Activated CD4-positive, alpha-beta T cell treated with anti-CD3 and anti-CD28 coated beads, Interleukin-2, amount 50 U/mL, for 1 hour (primary cell): ENCODE measurements around the gene INPP5A.
"Not testable (repeated sequence)": the region's sequence is repeated elsewhere in the genome, so short reads cannot be mapped to it uniquely, and the experiment has no call there.

Experiments used
- DNase-seq: peaks from one replicate; pipeline ENCODE4 v3.0.0-alpha.2; 2020

INPP5A gene

GRCh38 chr10:132550366-132551092, 12.9 kb downstream of the INPP5A start:
- no peak for DNase-seq

GRCh38 chr10:132551093-132551807, 13.7 kb downstream of the INPP5A start:
- DNase-seq = no peak

- DNase-seq = no peak
Observed at GRCh38 chr10:132551808-132552130, 14.2 kb downstream of the INPP5A start.

DNA sequence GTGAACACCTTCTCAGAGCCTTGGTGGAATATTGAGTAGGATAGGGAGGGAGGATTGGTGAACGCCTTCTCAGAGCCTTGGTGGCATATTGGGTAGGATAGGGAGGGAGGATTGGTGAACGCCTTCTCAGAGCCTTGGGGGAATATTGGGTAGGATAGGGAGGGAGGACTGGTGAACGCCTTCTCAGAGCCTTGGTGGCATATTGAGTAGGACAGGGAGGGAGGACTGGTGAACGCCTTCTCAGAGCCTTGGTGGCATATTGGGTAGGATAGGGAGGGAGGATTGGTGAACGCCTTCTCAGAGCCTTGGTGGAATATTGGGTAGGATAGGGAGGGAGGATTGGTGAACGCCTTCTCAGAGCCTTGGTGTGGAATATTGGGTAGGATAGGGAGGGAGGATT, 15.0 kb downstream of the INPP5A start:
- DNase-seq = not testable (repeated sequence)

DNA sequence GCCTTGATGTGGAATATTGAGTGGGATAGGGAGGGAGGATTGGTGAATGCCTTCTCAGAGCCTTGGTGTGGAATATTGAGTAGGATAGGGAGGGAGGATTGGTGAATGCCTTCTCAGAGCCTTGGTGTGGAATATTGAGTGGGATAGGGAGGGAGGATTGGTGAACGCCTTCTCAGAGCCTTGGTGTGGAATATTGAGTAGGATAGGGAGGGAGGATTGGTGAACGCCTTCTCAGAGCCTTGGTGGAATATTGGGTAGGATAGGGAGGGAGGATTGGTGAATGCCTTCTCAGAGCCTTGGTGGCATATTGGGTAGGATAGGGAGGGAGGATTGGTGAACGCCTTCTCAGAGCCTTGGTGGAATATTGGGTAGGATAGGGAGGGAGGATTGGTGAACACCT, 16.0 kb downstream of the INPP5A start:
- not testable (repeated sequence) for DNase-seq

- no peak for DNase-seq
Observed at GRCh38 chr10:132554053-132554990, 16.7 kb downstream of the INPP5A start.

DNA sequence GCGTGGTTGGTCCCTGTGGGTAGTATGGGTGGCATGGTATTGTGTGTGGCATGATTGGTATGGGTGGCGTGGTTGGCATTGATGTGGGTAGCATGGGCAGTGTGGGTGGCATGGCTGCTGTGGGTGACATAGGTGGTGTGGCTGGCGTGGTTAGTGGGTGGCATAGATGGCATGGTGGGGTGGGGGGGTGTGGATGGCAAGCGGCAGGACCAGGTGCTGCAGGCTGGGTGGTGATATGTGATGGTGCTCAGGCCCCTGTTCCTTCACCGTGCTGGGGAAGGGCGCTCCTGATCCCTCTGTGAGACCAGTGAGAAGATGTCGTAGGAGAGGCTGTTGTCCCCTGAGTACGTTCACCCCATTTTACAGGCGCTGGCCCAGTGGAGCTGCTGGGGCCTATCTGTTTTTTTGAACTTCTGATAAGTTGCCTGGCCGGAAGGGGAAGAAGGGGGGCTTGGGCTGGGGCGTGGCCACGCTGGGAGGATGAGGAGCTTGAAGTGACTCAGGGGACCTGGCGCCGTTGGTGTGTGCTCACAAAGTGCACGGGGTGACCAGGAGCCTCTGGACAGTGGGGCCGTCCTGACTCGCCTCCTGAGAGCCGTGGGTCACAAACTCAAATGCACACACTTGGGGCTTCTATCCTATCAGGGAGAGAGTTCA, 17.5 kb downstream of the INPP5A start:
- peak; percentile 39 for DNase-seq

DNA sequence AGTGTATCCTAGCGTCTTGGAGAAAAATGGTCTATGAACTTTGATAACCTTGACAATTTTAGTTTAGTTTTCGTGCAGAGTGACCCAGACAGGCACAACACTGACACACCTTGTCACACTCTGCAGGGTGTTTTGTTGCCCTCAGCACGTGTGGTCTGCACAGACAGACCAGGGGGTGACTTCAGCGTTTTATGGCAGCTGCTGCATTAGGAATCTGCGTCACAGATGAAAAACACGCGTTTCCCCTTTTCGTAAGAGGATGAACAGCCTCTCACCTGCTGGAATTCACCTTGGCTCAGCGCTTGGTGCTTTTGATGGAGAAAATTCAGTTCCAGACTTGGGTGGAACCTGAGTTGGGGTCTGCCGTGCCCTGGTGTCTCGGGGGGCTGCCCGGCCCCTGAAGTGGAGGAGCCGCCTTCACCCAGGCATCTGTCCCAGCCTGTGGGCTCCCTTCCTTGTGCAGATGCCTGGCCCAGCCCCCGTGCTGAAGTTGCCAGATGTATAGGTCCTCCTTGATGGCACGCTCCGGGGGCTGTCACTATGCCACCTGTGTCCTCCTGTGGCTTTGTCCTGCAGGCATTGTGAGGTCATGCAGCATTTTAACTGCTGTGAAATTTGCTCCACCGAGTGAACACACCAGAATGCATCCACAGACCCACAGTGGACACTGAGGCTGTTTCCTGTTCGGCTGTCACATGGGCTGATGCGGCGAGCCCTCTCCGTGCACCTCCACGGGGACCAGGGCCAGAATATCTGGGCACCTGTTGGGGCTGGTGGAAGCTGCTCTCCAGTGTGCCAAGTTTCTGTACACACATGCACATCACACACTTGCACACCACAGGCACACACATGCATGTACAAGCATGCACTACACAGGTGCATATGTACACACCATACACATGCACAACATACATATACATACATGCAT, 18.3 kb downstream of the INPP5A start:
- no peak for DNase-seq

DNA sequence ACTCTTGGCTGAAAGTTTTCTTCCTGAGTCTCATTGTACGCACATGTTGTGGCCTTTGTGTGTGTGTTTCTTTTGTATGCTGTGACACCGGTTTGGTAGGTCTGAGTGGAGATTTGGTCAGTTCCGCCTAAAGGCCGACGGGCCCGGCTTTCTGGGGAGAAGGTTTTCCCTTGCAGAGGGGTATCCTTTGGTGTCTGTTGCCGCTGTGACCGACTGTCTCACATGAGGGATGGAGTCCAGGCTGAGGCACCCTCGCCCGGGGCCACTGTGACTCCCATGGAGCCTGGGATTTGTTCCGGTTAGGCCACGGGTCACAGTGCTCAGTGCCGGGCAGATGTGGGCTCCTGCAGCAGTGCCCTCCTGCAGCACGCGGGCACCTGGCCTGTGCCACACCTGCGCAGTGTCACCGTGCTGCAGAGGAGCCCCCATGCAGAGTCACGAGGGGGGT, 19.4 kb downstream of the INPP5A start:
- no peak for DNase-seq

DNA sequence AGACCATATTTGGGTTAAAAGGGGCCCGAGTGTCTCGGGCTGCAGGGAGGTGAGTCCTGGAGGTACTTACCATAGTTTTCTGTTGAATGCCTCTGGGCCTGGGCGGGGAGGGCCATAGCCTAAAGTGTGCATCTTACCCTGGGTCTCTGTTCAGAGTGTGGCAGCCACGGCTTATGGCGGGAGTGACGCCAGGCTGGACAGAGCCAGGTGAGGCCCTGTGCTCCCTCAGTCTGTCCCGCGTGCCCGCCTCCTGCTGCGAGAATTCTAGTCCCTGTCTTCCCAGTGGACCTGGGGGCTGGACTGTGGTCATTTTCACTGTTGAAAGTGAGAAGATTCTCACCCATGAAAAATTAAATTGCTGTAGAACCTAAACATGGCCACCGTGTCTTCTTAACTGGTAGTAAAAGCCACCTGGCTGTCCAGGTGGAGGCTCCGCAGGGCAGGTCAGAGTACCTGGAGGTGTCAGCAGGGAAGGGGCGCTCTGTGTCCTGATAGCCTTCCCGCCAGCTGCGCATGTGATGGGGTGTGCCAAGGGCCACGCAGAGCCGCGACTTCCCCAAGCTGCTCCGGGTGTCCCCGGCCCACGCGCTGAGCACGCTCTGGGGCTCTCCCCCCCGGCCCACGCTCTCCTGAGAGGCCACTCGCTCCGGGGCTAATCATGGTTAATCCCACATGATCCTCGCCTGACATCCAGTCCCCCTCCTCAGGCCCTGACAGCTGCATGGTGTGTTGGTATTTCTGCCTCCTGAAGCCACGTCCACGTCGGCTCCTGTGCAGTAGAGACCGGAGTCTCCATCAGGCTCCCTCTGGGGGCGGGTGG, 20.3 kb downstream of the INPP5A start:
- no peak for DNase-seq

- DNase-seq = no peak
Observed at GRCh38 chr10:132558516-132559413, 21.2 kb downstream of the INPP5A start.

- DNase-seq = no peak
Observed at GRCh38 chr10:132559538-132559937, 22.0 kb downstream of the INPP5A start.

DNA sequence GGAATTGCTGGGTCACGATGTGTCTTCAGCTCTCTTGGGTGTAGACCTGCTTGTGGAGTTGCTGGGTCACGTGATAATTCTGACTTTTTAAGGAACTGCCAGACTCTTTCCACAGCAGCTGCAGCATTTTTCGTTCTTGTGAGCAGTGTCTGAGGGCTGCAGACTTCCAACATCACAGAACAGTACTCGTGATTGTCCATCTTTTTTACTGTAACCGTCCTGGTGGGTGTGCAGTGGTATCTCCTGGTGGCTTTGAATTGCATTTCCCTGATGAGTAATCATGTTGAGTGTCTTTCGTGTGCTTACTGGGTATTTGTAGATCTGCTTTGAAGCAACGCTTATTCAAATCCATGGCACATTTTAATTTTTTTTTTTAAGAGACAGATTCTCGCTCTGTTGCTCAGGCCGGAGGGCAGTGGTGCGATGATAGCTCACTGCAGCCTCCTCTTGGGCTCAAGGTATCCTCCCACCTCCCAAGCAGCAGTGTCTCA, 22.7 kb downstream of the INPP5A start:
- no peak for DNase-seq

DNA sequence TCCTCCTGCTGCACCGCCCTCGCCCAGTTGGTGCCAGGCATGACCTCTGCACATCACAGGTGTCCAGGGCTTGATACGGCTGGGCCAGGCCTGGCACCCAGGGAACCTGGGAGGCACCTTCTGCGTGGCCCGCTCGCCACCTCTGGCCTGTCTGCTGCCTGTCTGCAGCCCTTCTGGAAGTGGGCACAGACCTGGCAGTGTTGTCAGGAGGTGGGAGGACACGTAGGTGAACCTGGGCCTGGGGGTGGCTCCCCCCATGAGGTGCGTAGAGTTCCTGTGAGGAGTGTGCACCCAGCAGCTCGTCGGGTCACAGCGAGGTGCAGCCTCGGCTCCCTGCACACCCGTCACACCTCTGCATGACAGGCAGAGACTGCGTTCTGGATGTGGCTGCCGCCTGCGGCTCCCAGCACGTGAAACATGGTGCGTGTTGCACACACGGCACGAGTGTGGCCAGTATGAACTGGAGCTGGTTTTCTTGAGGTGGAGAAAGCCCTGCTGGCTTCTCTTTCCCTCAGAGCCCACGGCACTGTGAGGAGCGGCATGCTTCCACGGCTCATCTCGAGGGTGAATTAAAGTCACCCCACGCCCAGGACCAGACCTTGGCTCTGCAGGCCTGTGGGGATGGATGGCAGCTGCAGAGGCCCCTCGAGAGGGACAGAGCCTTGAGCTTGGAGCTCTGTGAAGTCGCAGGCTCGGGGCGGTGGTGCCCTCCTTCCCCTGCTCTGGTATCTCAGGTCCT, 24.8 kb downstream of the INPP5A start:
- DNase-seq = no peak

GRCh38 chr10:132562916-132563456, 25.4 kb downstream of the INPP5A start:
- DNase-seq = no peak

- no peak for DNase-seq
Observed at GRCh38 chr10:132563485-132564248, 26.1 kb downstream of the INPP5A start.

DNA sequence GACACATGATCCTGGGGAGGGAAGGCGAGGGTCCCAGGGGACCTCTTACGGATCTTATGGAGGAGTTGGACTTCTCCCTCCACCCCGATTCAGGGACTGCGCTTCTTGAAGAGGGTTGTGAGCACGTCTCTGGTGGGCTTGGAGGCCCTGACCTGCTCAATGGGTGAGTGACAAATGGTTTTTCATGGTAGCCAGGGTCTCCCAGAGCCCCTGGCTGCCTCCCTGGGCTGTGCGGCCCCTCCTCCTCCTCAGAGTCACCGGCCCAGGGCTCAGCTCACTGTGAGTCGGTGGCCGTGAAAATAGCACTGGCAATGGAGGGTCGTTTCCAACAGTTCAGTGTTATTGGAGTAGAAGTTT, 26.6 kb downstream of the INPP5A start:
- no peak for DNase-seq

DNA sequence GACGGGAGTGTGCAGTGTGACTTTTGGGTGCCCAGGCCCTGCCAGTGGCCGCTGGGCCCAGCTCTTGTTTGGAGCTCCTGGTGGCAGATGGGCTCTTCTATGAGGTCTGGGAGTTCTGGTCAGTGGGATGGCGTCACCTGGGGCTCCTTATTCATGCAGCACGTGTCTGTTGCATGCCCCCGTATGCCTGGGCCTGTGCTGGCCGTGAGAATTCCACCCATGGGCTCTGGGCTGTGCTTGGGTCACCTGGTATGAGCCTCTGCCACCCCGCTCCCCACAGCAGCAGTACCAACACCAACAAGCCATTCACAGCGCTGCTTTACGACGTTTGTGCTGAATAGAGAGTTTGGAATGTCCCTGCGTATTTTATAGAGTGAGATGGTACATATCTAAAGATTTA, 27.1 kb downstream of the INPP5A start:
- no peak for DNase-seq
